ENCODE measurements around the gene STARD5. TPM values are rescaled to one million over a fixed set of nuclear protein-coding genes. Genes with fewer than 3 reads are reported as not detected.

STARD5 gene
- total and polyA plus RNA-seq, 2 donors (not counting 1 experiment from before 2014, with no cell fraction given), result 15.7 to 19.9 TPM

DNA sequence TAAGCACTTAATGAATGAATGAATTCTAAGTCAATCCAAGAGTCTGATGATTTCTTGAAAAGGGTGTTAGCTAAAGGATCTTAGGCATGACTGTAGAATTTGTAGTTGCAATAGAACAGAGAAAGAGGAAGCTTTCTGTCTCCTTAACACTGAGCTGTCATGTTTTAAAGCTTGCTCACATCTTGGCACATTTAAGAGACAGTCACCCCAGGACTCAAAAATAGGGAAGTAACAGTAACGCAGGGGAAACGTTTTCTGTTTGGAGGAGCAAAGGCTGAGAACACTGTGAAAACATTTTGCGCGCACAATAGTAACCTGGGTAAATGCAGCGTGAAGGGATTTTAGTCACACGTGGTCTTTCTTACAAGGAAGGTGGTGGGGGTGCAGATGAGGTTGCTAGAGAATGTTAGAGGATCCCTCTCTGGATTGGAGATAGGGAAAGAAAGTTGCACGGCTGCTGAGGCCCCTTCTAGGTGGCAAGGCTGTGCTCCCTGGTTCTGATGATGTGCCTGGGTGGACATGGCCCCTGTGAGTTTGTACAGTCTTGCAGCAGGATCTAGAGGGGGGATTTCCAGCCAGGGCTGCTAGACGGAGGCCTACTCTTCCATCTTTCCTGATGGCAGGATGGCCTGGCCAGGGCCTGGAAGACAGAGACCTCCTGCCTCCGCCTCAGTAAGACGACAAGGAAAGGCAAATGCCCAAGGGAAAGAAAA is 12.0 kb downstream of the STARD5 start:
- Histone ChIP-seq H3K27ac (ENCODE audit: low read length in 2 of 2) (peak overlapping the region; percentile 66 to 88), H4K20me1 (ENCODE audit: control insufficient read depth, insufficient read depth, low read length, poor library complexity, severe bottlenecking) (peaks cover 37% of the 10 kb centered on the region), H3K4me1 (ENCODE audit: control insufficient read depth in 2 of 2, insufficient read depth in 2 of 2, low read length in 2 of 2) (peaks cover 62 to 67% of the 10 kb centered on the region in 2 donors), H2AFZ (ENCODE audit: insufficient read depth, low read depth, low read length, poor library complexity, severe bottlenecking) (no peak overlapping the region), H3K9ac (ENCODE audit: low read length) (peak overlapping the region; percentile 29), H3K4me3 (ENCODE audit: control extremely low read depth in 1 of 5, extremely low read depth in 1 of 5, insufficient read depth in 1 of 5, low read depth in 2 of 5, low read length in 4 of 5) (peak overlapping the region in 3 of 5 experiments; percentile 23 to 27 (median 25)), H3K4me2 (replicated peaks; ENCODE audit: low read depth, low read length, poor library complexity, severe bottlenecking) (peak overlapping the region; percentile 69), H3K27me3 (replicated peaks in 1 of 4; ENCODE audit: control extremely low read depth in 1 of 4, control insufficient read depth in 3 of 4, insufficient read depth in 4 of 4, low read length in 3 of 4) (no peaks in the 10 kb centered on the region), H3K9me3 (ENCODE audit: control extremely low read depth in 1 of 3, control insufficient read depth in 2 of 3, insufficient read depth in 1 of 3, low read length in 2 of 3) (no peaks in the 10 kb centered on the region), H3K36me3 (replicated peaks in 1 of 2; ENCODE audit: control extremely low read depth in 1 of 2, control insufficient read depth in 1 of 2, extremely low read depth in 1 of 2, insufficient read depth in 2 of 2, low read length in 1 of 2) (peaks cover 4 to 64% of the 10 kb centered on the region in 2 experiments), H3K79me2 (ENCODE audit: control insufficient read depth, insufficient read depth, low read length) (peaks cover 23% of the 10 kb centered on the region)
- Mint-ChIP-seq H3K4me1 (peaks cover 80% of the 10 kb centered on the region), H3K27me3 (no peaks in the 10 kb centered on the region), H3K9me3 (ENCODE audit: insufficient read depth) (no peaks in the 10 kb centered on the region), H3K4me3 (peak overlapping the region; percentile 65), H3K27ac (peak overlapping the region; percentile 87)
- ATAC-seq (ENCODE audit: low read depth) (peak; percentile 86), DNase-seq (peak; percentile 85)
- ChIA-PET POLR2A (interaction anchor here (0.7 to 5.0 kb wide), 7 partner anchors 11 to 42 kb away, joined by 3 to 63 read pairs (median 4); partner anchors contain the start of gene STARD5), CTCF (interaction anchor here (0.7 to 5.5 kb wide), 12 partner anchors 11 to 88 kb away, joined by 3 to 65 read pairs (median 5); no protein-coding TSS in a partner anchor)
- intact Hi-C loops (cut with micrococcal nuclease), result loop anchor here (1.0 to 2.0 kb wide), 4 partner anchors 10 to 19 kb away; partner anchors contain the start of gene STARD5
- WGBS (ENCODE audit: insufficient coverage), result 2% methylated on average over 9 of the region's 10 CpGs
- TF ChIP-seq, protein P1, sequence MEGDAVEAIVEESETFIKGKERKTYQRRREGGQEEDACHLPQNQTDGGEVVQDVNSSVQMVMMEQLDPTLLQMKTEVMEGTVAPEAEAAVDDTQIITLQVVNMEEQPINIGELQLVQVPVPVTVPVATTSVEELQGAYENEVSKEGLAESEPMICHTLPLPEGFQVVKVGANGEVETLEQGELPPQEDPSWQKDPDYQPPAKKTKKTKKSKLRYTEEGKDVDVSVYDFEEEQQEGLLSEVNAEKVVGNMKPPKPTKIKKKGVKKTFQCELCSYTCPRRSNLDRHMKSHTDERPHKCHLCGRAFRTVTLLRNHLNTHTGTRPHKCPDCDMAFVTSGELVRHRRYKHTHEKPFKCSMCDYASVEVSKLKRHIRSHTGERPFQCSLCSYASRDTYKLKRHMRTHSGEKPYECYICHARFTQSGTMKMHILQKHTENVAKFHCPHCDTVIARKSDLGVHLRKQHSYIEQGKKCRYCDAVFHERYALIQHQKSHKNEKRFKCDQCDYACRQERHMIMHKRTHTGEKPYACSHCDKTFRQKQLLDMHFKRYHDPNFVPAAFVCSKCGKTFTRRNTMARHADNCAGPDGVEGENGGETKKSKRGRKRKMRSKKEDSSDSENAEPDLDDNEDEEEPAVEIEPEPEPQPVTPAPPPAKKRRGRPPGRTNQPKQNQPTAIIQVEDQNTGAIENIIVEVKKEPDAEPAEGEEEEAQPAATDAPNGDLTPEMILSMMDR (IDR thresholded peaks at IDR 0.05), result no peak
- TF ChIP-seq EZH2 (IDR thresholded peaks at IDR 0.05; ENCODE audit: borderline replicate concordance, insufficient read depth, low read depth, low read length, poor library complexity, severe bottlenecking), result no peak

DNA sequence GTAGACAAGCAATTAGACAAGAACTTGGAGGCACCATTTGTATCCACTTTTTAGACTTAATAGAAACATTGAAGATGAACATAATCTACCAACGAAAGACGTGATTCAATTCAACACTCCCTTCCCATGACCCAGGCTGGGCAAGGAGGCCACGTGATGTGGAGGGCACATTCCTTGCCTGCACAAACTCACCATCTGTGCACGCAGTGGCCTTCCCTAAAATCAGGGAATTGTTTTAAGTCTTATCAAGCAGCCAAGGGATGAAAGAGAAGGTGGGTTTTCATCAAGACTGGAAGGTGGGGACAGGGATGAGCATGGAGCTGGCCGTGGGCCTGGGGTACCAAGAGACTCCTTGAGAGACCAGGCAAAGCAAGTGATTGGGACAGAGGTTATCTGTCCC is 13.5 kb downstream of the STARD5 start:
- intact Hi-C loops (cut with micrococcal nuclease), result loop anchor here (2.0 kb wide), 1 partner anchor 18 kb away; no protein-coding TSS in a partner anchor
- TF ChIP-seq, protein P1 (IDR thresholded peaks at IDR 0.05), result no peak
- no peak for TF ChIP-seq EZH2 (IDR thresholded peaks at IDR 0.05; ENCODE audit: borderline replicate concordance, insufficient read depth, low read depth, low read length, poor library complexity, severe bottlenecking)
- Histone ChIP-seq H3K4me3 (ENCODE audit: control extremely low read depth in 1 of 5, extremely low read depth in 1 of 5, insufficient read depth in 1 of 5, low read depth in 2 of 5, low read length in 4 of 5) (no peak overlapping the region), H3K27me3 (replicated peaks in 1 of 4; ENCODE audit: control extremely low read depth in 1 of 4, control insufficient read depth in 3 of 4, insufficient read depth in 4 of 4, low read length in 3 of 4) (no peaks in the 10 kb centered on the region), H3K79me2 (ENCODE audit: control insufficient read depth, insufficient read depth, low read length) (peaks cover 31% of the 10 kb centered on the region), H3K9me3 (ENCODE audit: control extremely low read depth in 1 of 3, control insufficient read depth in 2 of 3, insufficient read depth in 1 of 3, low read length in 2 of 3) (no peaks in the 10 kb centered on the region), H3K4me1 (ENCODE audit: control insufficient read depth in 2 of 2, insufficient read depth in 2 of 2, low read length in 2 of 2) (peaks cover 64 to 67% of the 10 kb centered on the region in 2 donors), H3K4me2 (replicated peaks; ENCODE audit: low read depth, low read length, poor library complexity, severe bottlenecking) (no peak overlapping the region), H4K20me1 (ENCODE audit: control insufficient read depth, insufficient read depth, low read length, poor library complexity, severe bottlenecking) (peaks cover 52% of the 10 kb centered on the region), H3K27ac (ENCODE audit: low read length in 2 of 2) (peak overlapping the region; percentile 66 to 88), H3K36me3 (replicated peaks in 1 of 2; ENCODE audit: control extremely low read depth in 1 of 2, control insufficient read depth in 1 of 2, extremely low read depth in 1 of 2, insufficient read depth in 2 of 2, low read length in 1 of 2) (peaks cover 4 to 75% of the 10 kb centered on the region in 2 experiments), H3K9ac (ENCODE audit: low read length) (no peak overlapping the region), H2AFZ (ENCODE audit: insufficient read depth, low read depth, low read length, poor library complexity, severe bottlenecking) (no peak overlapping the region)
- Mint-ChIP-seq H3K27me3 (no peaks in the 10 kb centered on the region), H3K4me1 (peaks cover 80% of the 10 kb centered on the region), H3K27ac (peak overlapping the region; percentile 87), H3K9me3 (ENCODE audit: insufficient read depth) (no peaks in the 10 kb centered on the region), H3K4me3 (no peak overlapping the region)
- ATAC-seq (ENCODE audit: low read depth) (no peak), DNase-seq (no peak)
- 100% methylated on average over 3 of the region's 5 CpGs for whole genome bisulfite sequencing (ENCODE audit: insufficient coverage)
- ChIA-PET POLR2A (interaction anchor here (1.6 to 5.0 kb wide), 3 partner anchors 10 to 16 kb away, joined by 4 to 63 read pairs (median 59); partner anchors contain the start of gene STARD5), CTCF (interaction anchor here (1.5 to 5.5 kb wide), 6 partner anchors 10 to 44 kb away, joined by 3 to 65 read pairs (median 20); no protein-coding TSS in a partner anchor)

Data from B cell (primary cell).